Measurements from ENCODE around the gene MAP3K3. TPM values are rescaled to one million over a fixed set of nuclear protein-coding genes. Genes with fewer than 3 reads are reported as not detected.

Gene MAP3K3
- total RNA-seq, 1 donor = 51.0 TPM

GRCh38 chr17:63688396-63689020 lies 66.3 kb downstream of the MAP3K3 start:
- peaks cover 49% of the 10 kb centered on the region for H3K36me3 ChIP-seq (ENCODE audit: insufficient read depth, low read length)
- H3K4me1 ChIP-seq (ENCODE audit: insufficient read depth, low read length) = no peaks in the 10 kb centered on the region
- no peaks in the 10 kb centered on the region for H3K79me2 ChIP-seq (ENCODE audit: insufficient read depth, low read length)
- no peaks in the 10 kb centered on the region for H3K9me3 ChIP-seq (ENCODE audit: low read depth, low read length)
- H2AFZ ChIP-seq (ENCODE audit: low read length) = no peak overlapping the region
- no peak for TF ChIP-seq CTCF (IDR thresholded peaks at IDR 0.05; ENCODE audit: extremely low read depth, low read depth, low read length)
- H3K27me3 ChIP-seq (ENCODE audit: insufficient read depth, low read length) = no peaks in the 10 kb centered on the region
- no peaks in the 10 kb centered on the region for H4K20me1 ChIP-seq (ENCODE audit: insufficient read depth, low read length)
- peak; percentile 63 for DNase-seq (ENCODE audit: insufficient read length, low spot score, missing footprints)
- H3K4me3 ChIP-seq (ENCODE audit: insufficient read depth, low read length) = no peak overlapping the region
- no peak overlapping the region for H3K4me2 ChIP-seq (ENCODE audit: insufficient read depth, low read length)
- H3K27ac ChIP-seq (ENCODE audit: low read depth, low read length) = no peak overlapping the region

GRCh38 chr17:63689479-63689878 lies 67.3 kb downstream of the MAP3K3 start:
- Histone ChIP-seq H3K36me3 (ENCODE audit: insufficient read depth, low read length) (peaks cover 49% of the 10 kb centered on the region), H3K4me3 (ENCODE audit: insufficient read depth, low read length) (no peak overlapping the region), H4K20me1 (ENCODE audit: insufficient read depth, low read length) (no peaks in the 10 kb centered on the region), H3K4me1 (ENCODE audit: insufficient read depth, low read length) (no peaks in the 10 kb centered on the region), H3K9me3 (ENCODE audit: low read depth, low read length) (no peaks in the 10 kb centered on the region), H3K27ac (ENCODE audit: low read depth, low read length) (no peak overlapping the region), H3K4me2 (ENCODE audit: insufficient read depth, low read length) (no peak overlapping the region), H3K27me3 (ENCODE audit: insufficient read depth, low read length) (no peaks in the 10 kb centered on the region), H3K79me2 (ENCODE audit: insufficient read depth, low read length) (no peaks in the 10 kb centered on the region), H2AFZ (ENCODE audit: low read length) (no peak overlapping the region)
- no peak for DNase-seq (ENCODE audit: insufficient read length, low spot score, missing footprints)
- TF ChIP-seq CTCF (IDR thresholded peaks at IDR 0.05; ENCODE audit: extremely low read depth, low read depth, low read length) = no peak

GRCh38 chr17:63692195-63692816 lies 70.1 kb downstream of the MAP3K3 start:
- no peak overlapping the region for H2AFZ ChIP-seq (ENCODE audit: low read length)
- no peak overlapping the region for H3K27ac ChIP-seq (ENCODE audit: low read depth, low read length)
- H3K36me3 ChIP-seq (ENCODE audit: insufficient read depth, low read length) = peaks cover 32% of the 10 kb centered on the region
- no peaks in the 10 kb centered on the region for H3K4me1 ChIP-seq (ENCODE audit: insufficient read depth, low read length)
- no peak overlapping the region for H3K4me2 ChIP-seq (ENCODE audit: insufficient read depth, low read length)
- no peaks in the 10 kb centered on the region for H3K79me2 ChIP-seq (ENCODE audit: insufficient read depth, low read length)
- H4K20me1 ChIP-seq (ENCODE audit: insufficient read depth, low read length) = peaks cover 4% of the 10 kb centered on the region
- TF ChIP-seq CTCF (IDR thresholded peaks at IDR 0.05; ENCODE audit: extremely low read depth, low read depth, low read length) = no peak
- DNase-seq (ENCODE audit: insufficient read length, low spot score, missing footprints) = peak; percentile 63
- no peak overlapping the region for H3K4me3 ChIP-seq (ENCODE audit: insufficient read depth, low read length)
- H3K9me3 ChIP-seq (ENCODE audit: low read depth, low read length) = no peaks in the 10 kb centered on the region
- H3K27me3 ChIP-seq (ENCODE audit: insufficient read depth, low read length) = no peaks in the 10 kb centered on the region

- H2AFZ ChIP-seq (ENCODE audit: low read length) = no peak overlapping the region
- no peak overlapping the region for H3K4me2 ChIP-seq (ENCODE audit: insufficient read depth, low read length)
- no peaks in the 10 kb centered on the region for H3K27me3 ChIP-seq (ENCODE audit: insufficient read depth, low read length)
- peak; percentile 62 for DNase-seq (ENCODE audit: insufficient read length, low spot score, missing footprints)
- no peak overlapping the region for H3K4me3 ChIP-seq (ENCODE audit: insufficient read depth, low read length)
- no peak for TF ChIP-seq CTCF (IDR thresholded peaks at IDR 0.05; ENCODE audit: extremely low read depth, low read depth, low read length)
- H3K79me2 ChIP-seq (ENCODE audit: insufficient read depth, low read length) = no peaks in the 10 kb centered on the region
- no peaks in the 10 kb centered on the region for H3K4me1 ChIP-seq (ENCODE audit: insufficient read depth, low read length)
- peaks cover 11% of the 10 kb centered on the region for H4K20me1 ChIP-seq (ENCODE audit: insufficient read depth, low read length)
- H3K9me3 ChIP-seq (ENCODE audit: low read depth, low read length) = no peaks in the 10 kb centered on the region
- peaks cover 32% of the 10 kb centered on the region for H3K36me3 ChIP-seq (ENCODE audit: insufficient read depth, low read length)
- H3K27ac ChIP-seq (ENCODE audit: low read depth, low read length) = no peak overlapping the region
Observed at GRCh38 chr17:63693411-63694113, 71.3 kb downstream of the MAP3K3 start.
